ENCODE results near the gene GAD1. TPM values are rescaled to one million over a fixed set of nuclear protein-coding genes. Genes with fewer than 3 reads are reported as not detected.

The GAD1 gene
- total and polyA plus RNA-seq, 3 donors from 2014 or later = 8.5 to 46.0 (median 12.5) TPM

DNA sequence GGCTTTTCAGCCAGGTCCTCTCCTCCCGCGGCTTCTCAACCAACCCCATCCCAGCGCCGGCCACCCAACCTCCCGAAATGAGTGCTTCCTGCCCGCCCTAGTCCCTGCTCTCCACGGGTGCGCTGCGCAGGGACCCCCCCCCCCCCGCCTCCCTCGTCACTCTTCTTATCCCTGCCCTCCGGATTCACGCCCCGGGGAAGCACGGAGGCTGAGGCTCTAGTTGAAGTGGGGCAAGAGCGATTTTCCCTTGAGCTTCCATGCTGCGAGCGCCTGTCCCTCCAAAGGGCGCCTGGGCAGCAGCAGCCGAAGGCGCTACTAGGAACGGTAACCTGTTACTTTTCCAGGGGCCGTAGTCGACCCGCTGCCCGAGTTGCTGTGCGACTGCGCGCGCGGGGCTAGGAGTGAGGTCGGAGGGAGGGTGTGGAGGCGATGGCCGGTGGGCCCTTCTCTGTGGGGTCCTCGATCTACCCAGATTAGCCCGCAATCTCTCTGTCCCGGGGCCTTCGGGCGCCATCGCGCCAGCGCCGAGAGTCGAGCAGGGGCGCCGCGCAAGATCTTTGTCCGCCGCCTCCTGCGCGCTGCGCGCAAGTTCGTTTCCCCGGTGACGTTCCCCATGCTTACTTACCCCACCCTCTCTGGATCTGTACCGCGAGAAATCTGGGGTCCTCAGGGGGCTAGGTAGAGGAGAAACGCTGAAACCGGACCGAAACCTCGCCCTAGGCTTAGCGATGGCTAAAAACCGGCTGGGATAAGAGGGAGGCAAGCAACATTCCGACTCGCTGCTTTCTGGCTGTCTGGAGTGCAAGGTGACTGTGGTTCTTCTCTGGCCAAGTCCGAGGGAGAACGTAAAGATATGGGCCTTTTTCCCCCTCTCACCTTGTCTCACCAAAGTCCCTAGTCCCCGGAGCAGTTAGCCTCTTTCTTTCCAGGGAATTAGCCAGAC is 677 bp downstream of the GAD1 start:
- Histone ChIP-seq H3K9me3 (no peaks in the 10 kb centered on the region), H3K27me3 (no peaks in the 10 kb centered on the region), H3K4me1 (peaks cover 52% of the 10 kb centered on the region), H3K27ac (peak overlapping the region in 1 of 2 donors; percentile 39), H3K4me3 (peak overlapping the region; percentile 13 to 67), H3K36me3 (ENCODE audit: low read depth, missing control alignments) (no peaks in the 10 kb centered on the region)
- peak; percentile 46 for DNase-seq
- 0 to 1% methylated on average over 16 to 69 of the region's 69 CpGs for WGBS, 2 donors
- intact Hi-C loops (cut with DNase I; ENCODE audit: low total_unique reads) = loop anchor here (10.0 kb wide), 1 partner anchor 443 kb away; no protein-coding TSS in a partner anchor
- TF ChIP-seq, protein P1, sequence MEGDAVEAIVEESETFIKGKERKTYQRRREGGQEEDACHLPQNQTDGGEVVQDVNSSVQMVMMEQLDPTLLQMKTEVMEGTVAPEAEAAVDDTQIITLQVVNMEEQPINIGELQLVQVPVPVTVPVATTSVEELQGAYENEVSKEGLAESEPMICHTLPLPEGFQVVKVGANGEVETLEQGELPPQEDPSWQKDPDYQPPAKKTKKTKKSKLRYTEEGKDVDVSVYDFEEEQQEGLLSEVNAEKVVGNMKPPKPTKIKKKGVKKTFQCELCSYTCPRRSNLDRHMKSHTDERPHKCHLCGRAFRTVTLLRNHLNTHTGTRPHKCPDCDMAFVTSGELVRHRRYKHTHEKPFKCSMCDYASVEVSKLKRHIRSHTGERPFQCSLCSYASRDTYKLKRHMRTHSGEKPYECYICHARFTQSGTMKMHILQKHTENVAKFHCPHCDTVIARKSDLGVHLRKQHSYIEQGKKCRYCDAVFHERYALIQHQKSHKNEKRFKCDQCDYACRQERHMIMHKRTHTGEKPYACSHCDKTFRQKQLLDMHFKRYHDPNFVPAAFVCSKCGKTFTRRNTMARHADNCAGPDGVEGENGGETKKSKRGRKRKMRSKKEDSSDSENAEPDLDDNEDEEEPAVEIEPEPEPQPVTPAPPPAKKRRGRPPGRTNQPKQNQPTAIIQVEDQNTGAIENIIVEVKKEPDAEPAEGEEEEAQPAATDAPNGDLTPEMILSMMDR (IDR thresholded peaks at IDR 0.05) = no peak
- no peak for TF ChIP-seq POLR2A (IDR thresholded peaks at IDR 0.05)

DNA sequence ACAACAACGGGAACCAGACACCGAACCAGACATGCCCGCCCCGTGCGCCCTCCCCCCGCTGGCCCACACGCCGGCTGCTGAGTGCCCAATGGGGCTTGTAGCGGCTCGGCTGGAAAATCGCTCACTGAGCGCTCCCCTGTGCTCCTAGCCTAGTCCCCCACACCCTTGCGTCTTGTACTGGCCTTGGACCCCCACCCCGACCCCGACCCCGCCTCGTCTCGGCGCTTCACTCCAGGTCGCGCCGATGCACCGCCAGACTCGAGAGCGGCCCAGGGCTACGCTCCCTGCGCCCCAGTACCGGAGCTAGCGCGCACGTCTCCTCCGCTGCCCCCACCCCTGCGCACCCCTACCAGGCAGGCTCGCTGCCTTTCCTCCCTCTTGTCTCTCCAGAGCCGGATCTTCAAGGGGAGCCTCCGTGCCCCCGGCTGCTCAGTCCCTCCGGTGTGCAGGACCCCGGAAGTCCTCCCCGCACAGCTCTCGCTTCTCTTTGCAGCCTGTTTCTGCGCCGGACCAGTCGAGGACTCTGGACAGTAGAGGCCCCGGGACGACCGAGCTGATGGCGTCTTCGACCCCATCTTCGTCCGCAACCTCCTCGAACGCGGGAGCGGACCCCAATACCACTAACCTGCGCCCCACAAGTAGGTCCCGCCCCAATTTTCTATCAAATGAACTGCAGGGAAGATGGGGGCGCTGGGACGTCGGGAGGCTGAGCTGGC is 1.5 kb downstream of the GAD1 start:
- WGBS, 2 donors = 2 to 3% methylated on average over 26 to 58 of the region's 60 CpGs

DNA sequence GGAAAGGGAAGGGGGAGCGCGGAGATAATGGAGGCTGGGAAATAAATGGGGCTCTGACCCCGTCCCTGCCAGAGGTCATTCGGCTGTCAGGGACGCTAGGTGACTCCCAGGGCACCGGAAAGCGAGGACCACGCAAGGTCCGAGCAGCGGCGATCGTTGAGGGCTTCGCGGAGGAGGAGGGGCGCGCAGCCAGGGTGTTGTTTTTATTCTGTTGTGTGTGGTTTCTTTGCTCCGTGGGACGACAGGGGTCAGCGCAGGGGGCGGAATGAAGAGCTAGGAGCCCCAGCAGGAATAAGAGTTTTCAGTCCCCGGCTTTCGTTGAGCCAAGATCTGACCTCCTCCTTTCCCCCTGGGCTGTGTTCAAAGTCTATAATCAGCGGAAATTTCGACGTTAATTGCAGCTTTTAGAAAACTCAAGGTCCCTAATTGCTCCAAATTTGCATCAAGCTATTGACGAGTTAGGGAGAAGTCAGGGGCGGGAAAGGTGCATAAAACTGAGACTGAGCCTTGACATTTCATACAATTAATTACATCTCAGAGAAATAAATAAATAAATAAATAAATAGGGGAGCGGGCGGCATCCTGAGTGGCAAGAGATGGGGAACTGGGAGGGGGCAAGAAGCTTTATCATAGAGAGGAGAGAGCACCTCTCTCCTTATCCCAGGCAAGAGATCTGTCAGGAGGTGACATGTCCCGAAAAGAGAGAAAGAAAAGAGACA is 2.2 kb downstream of the GAD1 start:
- H3K27ac ChIP-seq = no peak overlapping the region
- TF ChIP-seq POLR2A (IDR thresholded peaks at IDR 0.05) = no peak
- TF ChIP-seq, protein P1 (IDR thresholded peaks at IDR 0.05) = no peak
- no peak for DNase-seq
- H3K9me3 ChIP-seq = no peaks in the 10 kb centered on the region
- 5 to 6% methylated on average over 17 to 30 of the region's 30 CpGs for WGBS, 2 donors
- no peaks in the 10 kb centered on the region for H3K36me3 ChIP-seq (ENCODE audit: low read depth, missing control alignments)
- H3K4me3 ChIP-seq = peak overlapping the region in 1 of 2 donors; percentile 67
- H3K27me3 ChIP-seq = no peaks in the 10 kb centered on the region
- peaks cover 64% of the 10 kb centered on the region for H3K4me1 ChIP-seq
- intact Hi-C loops (cut with DNase I; ENCODE audit: low total_unique reads) = loop anchor here (10.0 kb wide), 1 partner anchor 444 kb away; no protein-coding TSS in a partner anchor

More for the DNA sequence above, 1.5 kb downstream of the GAD1 start:
- peak; percentile 42 for DNase-seq
- Histone ChIP-seq H3K27me3 (no peaks in the 10 kb centered on the region), H3K27ac (no peak overlapping the region), H3K36me3 (ENCODE audit: low read depth, missing control alignments) (no peaks in the 10 kb centered on the region), H3K9me3 (no peaks in the 10 kb centered on the region), H3K4me3 (peak overlapping the region; percentile 13 to 67), H3K4me1 (peaks cover 57% of the 10 kb centered on the region)
- intact Hi-C loops (cut with DNase I; ENCODE audit: low total_unique reads) = loop anchor here (10.0 kb wide), 1 partner anchor 443 kb away; no protein-coding TSS in a partner anchor
- TF ChIP-seq, protein P1 (IDR thresholded peaks at IDR 0.05) = no peak
- no peak for TF ChIP-seq POLR2A (IDR thresholded peaks at IDR 0.05)

DNA sequence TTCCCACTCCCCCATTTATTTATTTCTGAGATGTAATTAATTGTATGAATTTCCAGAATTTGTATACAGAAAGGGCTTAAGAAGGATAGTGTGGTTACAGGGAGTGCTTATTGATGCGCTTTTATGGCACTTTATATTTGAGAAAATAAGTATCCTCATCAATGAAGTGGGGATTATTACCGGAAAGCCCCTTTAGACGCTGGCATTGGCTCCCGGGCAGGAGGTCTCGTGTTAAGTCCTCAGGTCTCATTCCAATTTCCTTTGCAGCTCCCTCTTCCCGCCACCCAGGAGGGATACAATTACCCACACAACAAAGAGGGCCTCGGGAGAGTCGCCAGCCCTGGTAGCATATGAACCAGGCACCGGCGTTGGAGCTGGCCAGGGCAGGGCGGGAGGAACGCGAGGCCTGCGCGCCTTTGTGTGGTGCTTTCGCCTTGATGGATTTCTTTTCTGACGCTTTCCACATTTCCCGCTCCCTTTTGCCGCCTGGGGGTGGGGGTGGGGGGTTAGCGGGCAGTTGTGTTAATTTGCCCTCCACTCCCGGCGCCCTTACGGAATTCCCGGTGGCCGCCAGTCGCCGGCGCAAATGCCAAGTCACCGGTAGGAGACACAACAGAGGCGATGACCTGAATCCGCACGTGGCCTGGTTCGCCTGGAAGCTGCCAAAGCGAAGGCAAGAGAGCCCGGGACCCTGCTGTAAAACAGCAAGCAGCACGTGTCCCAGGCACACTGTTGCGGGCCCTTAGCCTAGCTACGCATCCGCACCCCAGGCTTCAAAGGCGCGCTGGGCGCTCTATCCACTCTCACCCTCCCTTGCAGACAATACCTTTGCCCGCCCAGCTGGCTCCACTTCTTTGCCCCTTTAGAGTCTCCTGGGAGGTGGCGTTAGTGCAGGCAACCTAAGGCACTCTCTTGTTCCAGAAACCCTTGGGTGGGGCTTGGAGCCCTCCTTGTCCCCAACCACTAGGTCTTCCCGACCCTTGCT is 3.3 kb downstream of the GAD1 start:
- WGBS, 2 donors = 16% methylated on average over 34 to 44 of the region's 45 CpGs
- no peaks in the 10 kb centered on the region for H3K36me3 ChIP-seq (ENCODE audit: low read depth, missing control alignments)
- peaks cover 71% of the 10 kb centered on the region for H3K4me1 ChIP-seq
- intact Hi-C loops (cut with DNase I; ENCODE audit: low total_unique reads) = loop anchor here (10.0 kb wide), 1 partner anchor 445 kb away; no protein-coding TSS in a partner anchor
- H3K9me3 ChIP-seq = no peaks in the 10 kb centered on the region
- no peaks in the 10 kb centered on the region for H3K27me3 ChIP-seq
- no peak overlapping the region for H3K27ac ChIP-seq
- TF ChIP-seq POLR2A (IDR thresholded peaks at IDR 0.05) = no peak
- TF ChIP-seq, protein P1 (IDR thresholded peaks at IDR 0.05) = no peak
- DNase-seq = peak; percentile 44
- no peak overlapping the region for H3K4me3 ChIP-seq

Measured in testis (tissue), 3 donors.